Muscle of leg (tissue), 16 donors: ENCODE data around the gene TM4SF1. TPM values are rescaled to one million over a fixed set of nuclear protein-coding genes. Genes with fewer than 3 reads are reported as not detected.

ENCODE experiments used
- DNase-seq: peaks from one replicate; pipeline ENCODE4 v3.0.0; 2013
- H3K27ac ChIP-seq: one replicate; pipeline ENCODE4 v1.5.1; 2013; ENCODE audit warnings: mild to moderate bottlenecking, low read length, control low read depth
- H3K27me3 ChIP-seq: one replicate; pipeline ENCODE4 v1.6.1; 2013; ENCODE audit warnings: low read length; ENCODE audit not compliant: control insufficient read depth, insufficient read depth
- H3K36me3 ChIP-seq: one replicate; pipeline ENCODE4 v1.6.1; 2013; ENCODE audit warnings: low read length; ENCODE audit not compliant: control insufficient read depth, insufficient read depth
- H3K4me1 ChIP-seq: one replicate; pipeline ENCODE4 v1.6.1; 2013; ENCODE audit warnings: low read length; ENCODE audit not compliant: control insufficient read depth, insufficient read depth
- H3K4me3 ChIP-seq: one replicate; pipeline ENCODE4 v1.5.1; 2013; ENCODE audit warnings: low read length, control low read depth
- H3K9me3 ChIP-seq: replicated peaks from 2 replicates; pipeline ENCODE4 v1.6.1; 2013; ENCODE audit warnings: low read depth, low read length; ENCODE audit not compliant: control insufficient read depth
- WGBS: methylation state at CpG from one replicate; pipeline ENCODE4 v1.1.5; 2013; ENCODE audit warnings: missing lambda C conversion rate; ENCODE audit not compliant: insufficient coverage; 5-methylcytosine and 5-hydroxymethylcytosine counted together
- long read RNA-seq, 11 donors: transcript quantifications; one replicate each; lab custom pipeline, GENCODE V29; 2026
- polyA plus RNA-seq, 8 donors: library from polyadenylated mRNA; unstranded; fragments of 120-200 nt; gene quantifications; one replicate each; pipeline versions ENCODE4 v1.2.1 to v1.2.3, GENCODE V29; 2013; ENCODE audit warnings: inconsistent platforms in 1 of 8, low replicate concordance in 1 of 8; ENCODE audit not compliant: insufficient read length in 8 of 8, insufficient read depth in 1 of 8
- total RNA-seq: library from RNA; stranded (reverse); fragments of 120-200 nt; gene quantifications from one replicate; pipeline ENCODE4 v1.2.4, GENCODE V29; 2013

Gene TM4SF1
- 43.4 TPM for total RNA-seq
- polyA plus RNA-seq = 10 to 100 TPM; 32.8 to 57.2 (median 38.4) TPM
- long read RNA-seq, donor 1, transcript TM4SF1-201 (5 exons, 1,771 nt) = major isoform, 10 of 10 reads
- long read RNA-seq, donor 1, partial matches to known transcripts = 0 of 10 reads
- long read RNA-seq, donor 1, other reads (novel, unspliced or antisense) = 0 of 10 reads
- long read RNA-seq, donor 2, transcript TM4SF1-201 (5 exons, 1,771 nt) = major isoform, 5 of 5 reads
- long read RNA-seq, donor 2, partial matches to known transcripts = 0 of 5 reads
- long read RNA-seq, donor 2, other reads (novel, unspliced or antisense) = 0 of 5 reads
- long read RNA-seq, donor 3, transcript TM4SF1-201 (5 exons, 1,771 nt) = major isoform, 21 of 22 reads
- long read RNA-seq, donor 3, partial matches to known transcripts = 0 of 22 reads
- long read RNA-seq, donor 3, other reads (novel, unspliced or antisense) = 0 of 22 reads
- long read RNA-seq, donor 4, transcript TM4SF1-201 (5 exons, 1,771 nt) = major isoform, 15 of 15 reads
- long read RNA-seq, donor 4, partial matches to known transcripts = 0 of 15 reads
- long read RNA-seq, donor 4, other reads (novel, unspliced or antisense) = 0 of 15 reads
- long read RNA-seq, donor 5, transcript TM4SF1-201 (5 exons, 1,771 nt) = major isoform, 61 of 69 reads
- long read RNA-seq, donor 5, partial matches to known transcripts = 5 of 69 reads
- long read RNA-seq, donor 5, other reads (novel, unspliced or antisense) = 0 of 69 reads
- long read RNA-seq, donor 6, transcript TM4SF1-201 (5 exons, 1,771 nt) = major isoform, 45 of 45 reads
- long read RNA-seq, donor 6, partial matches to known transcripts = 0 of 45 reads
- long read RNA-seq, donor 6, other reads (novel, unspliced or antisense) = 0 of 45 reads
- long read RNA-seq, donor 7, transcript TM4SF1-201 (5 exons, 1,771 nt) = major isoform, 31 of 31 reads
- long read RNA-seq, donor 7, partial matches to known transcripts = 0 of 31 reads
- long read RNA-seq, donor 7, other reads (novel, unspliced or antisense) = 0 of 31 reads
- long read RNA-seq, donor 8, transcript TM4SF1-201 (5 exons, 1,771 nt) = major isoform, 47 of 47 reads
- long read RNA-seq, donor 8, partial matches to known transcripts = 0 of 47 reads
- long read RNA-seq, donor 8, other reads (novel, unspliced or antisense) = 0 of 47 reads
- long read RNA-seq, donor 9, transcript TM4SF1-201 (5 exons, 1,771 nt) = major isoform, 19 of 19 reads
- long read RNA-seq, donor 9, partial matches to known transcripts = 0 of 19 reads
- long read RNA-seq, donor 9, other reads (novel, unspliced or antisense) = 0 of 19 reads
- long read RNA-seq, donor 10, transcript TM4SF1-201 (5 exons, 1,771 nt) = major isoform, 48 of 49 reads
- long read RNA-seq, donor 10, partial matches to known transcripts = 0 of 49 reads
- long read RNA-seq, donor 10, other reads (novel, unspliced or antisense) = 0 of 49 reads
- long read RNA-seq, donor 11, transcript TM4SF1-201 (5 exons, 1,771 nt) = major isoform, 31 of 31 reads
- long read RNA-seq, donor 11, partial matches to known transcripts = 0 of 31 reads
- long read RNA-seq, donor 11, other reads (novel, unspliced or antisense) = 0 of 31 reads

- peak; percentile 82 for DNase-seq
- peak within 1 kb of the TSS; percentile 35 for H3K4me3 ChIP-seq
- peak within 1 kb of the TSS; percentile 88 for H3K27ac ChIP-seq
- no peaks in the 10 kb centered on the region for H3K9me3 ChIP-seq
- WGBS = 26% methylated on average over 10 of the region's 15 CpGs
- peaks cover 6% of the 10 kb centered on the region for H3K4me1 ChIP-seq
- no peaks in the 10 kb centered on the region for H3K27me3 ChIP-seq
- no peaks in the 10 kb centered on the region for H3K36me3 ChIP-seq
Measured at GRCh38 chr3:149377408-149378364, at the start of gene TM4SF1. Gene TM4SF1 (minus strand): TSS chr3:149377649. CDS start chr3:149377547, 102 bp downstream.

- H3K9me3 ChIP-seq = no peaks in the 10 kb centered on the region
- no peak for DNase-seq
- no peaks in the 10 kb centered on the region for H3K4me1 ChIP-seq
- H3K27me3 ChIP-seq = no peaks in the 10 kb centered on the region
- H3K4me3 ChIP-seq = no peak overlapping the region
- H3K27ac ChIP-seq = no peak overlapping the region
- H3K36me3 ChIP-seq = no peaks in the 10 kb centered on the region
- no CpG with 5 or more reads among the region's 2 CpGs for WGBS
Measured at GRCh38 chr3:149426325-149426724, 48.9 kb upstream of the TM4SF1 start.

- WGBS = no CpG with 5 or more reads among the region's 2 CpGs
- no peaks in the 10 kb centered on the region for H3K36me3 ChIP-seq
- H3K4me3 ChIP-seq = no peak overlapping the region
- peak; percentile 60 for DNase-seq
- H3K4me1 ChIP-seq = no peaks in the 10 kb centered on the region
- H3K9me3 ChIP-seq = no peaks in the 10 kb centered on the region
- H3K27ac ChIP-seq = peak overlapping the region; percentile 26
- no peaks in the 10 kb centered on the region for H3K27me3 ChIP-seq
Measured at GRCh38 chr3:149424918-149425317, 47.5 kb upstream of the TM4SF1 start.

- Histone ChIP-seq H3K27ac (no peak overlapping the region), H3K9me3 (no peaks in the 10 kb centered on the region), H3K27me3 (no peaks in the 10 kb centered on the region), H3K4me3 (no peak overlapping the region), H3K36me3 (no peaks in the 10 kb centered on the region), H3K4me1 (no peaks in the 10 kb centered on the region)
- WGBS = no CpG with 5 or more reads among the region's 2 CpGs
- DNase-seq = no peak
Measured at GRCh38 chr3:149421764-149422163, 44.3 kb upstream of the TM4SF1 start.

GRCh38 chr3:149419816-149420215 lies 42.4 kb upstream of the TM4SF1 start:
- no CpG with 5 or more reads among the region's 4 CpGs for WGBS
- H3K27ac ChIP-seq = no peak overlapping the region
- no peaks in the 10 kb centered on the region for H3K4me1 ChIP-seq
- no peaks in the 10 kb centered on the region for H3K9me3 ChIP-seq
- no peaks in the 10 kb centered on the region for H3K27me3 ChIP-seq
- H3K4me3 ChIP-seq = no peak overlapping the region
- no peaks in the 10 kb centered on the region for H3K36me3 ChIP-seq
- DNase-seq = no peak

DNA sequence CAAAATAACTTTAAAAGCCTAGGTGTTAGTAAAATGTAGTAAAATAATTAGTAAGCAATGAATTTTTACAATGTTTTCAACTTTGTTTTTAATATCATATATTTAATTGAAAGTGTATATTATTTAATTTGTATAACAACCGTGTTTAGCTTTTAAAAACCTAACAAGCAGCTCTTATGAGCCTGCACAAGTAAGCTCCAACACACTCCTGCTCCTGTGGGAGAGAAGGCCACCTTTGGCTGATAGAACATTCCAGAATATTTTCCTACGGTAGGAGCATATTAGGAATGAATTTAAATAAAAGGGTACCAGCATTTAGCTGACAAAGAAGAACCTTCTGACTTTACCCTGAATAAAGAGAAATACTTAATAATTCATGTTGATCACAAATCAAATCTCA lies 40.3 kb upstream of the TM4SF1 start:
- Histone ChIP-seq H3K4me3 (no peak overlapping the region), H3K27ac (no peak overlapping the region), H3K27me3 (no peaks in the 10 kb centered on the region), H3K36me3 (no peaks in the 10 kb centered on the region), H3K4me1 (no peaks in the 10 kb centered on the region), H3K9me3 (no peaks in the 10 kb centered on the region)
- WGBS = no CpG with 5 or more reads among the region's 2 CpGs
- no peak for DNase-seq

DNA sequence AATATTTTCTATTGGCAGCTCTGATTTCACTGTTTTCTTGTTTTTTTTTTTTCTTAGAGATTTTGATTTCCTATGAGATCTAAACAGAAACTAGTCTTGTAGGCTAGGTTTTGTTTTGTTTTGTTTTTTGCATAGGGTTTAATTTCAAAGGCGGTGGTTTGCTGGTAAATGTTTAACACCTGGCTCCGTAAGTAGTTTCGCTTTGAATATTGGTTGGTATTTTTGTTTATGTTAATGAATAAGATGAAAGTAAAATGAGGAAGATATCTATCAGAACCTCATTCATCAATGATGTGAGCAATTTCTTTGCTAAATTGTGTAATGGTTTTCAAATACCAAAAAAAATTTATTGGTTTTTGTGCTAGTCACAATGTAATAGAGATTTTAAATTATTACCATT lies 39.7 kb upstream of the TM4SF1 start:
- no peak for DNase-seq
- no peaks in the 10 kb centered on the region for H3K36me3 ChIP-seq
- H3K27me3 ChIP-seq = no peaks in the 10 kb centered on the region
- H3K9me3 ChIP-seq = no peaks in the 10 kb centered on the region
- H3K4me1 ChIP-seq = no peaks in the 10 kb centered on the region
- no peak overlapping the region for H3K27ac ChIP-seq
- H3K4me3 ChIP-seq = no peak overlapping the region
- WGBS = no CpG with 5 or more reads among the region's 3 CpGs

DNA sequence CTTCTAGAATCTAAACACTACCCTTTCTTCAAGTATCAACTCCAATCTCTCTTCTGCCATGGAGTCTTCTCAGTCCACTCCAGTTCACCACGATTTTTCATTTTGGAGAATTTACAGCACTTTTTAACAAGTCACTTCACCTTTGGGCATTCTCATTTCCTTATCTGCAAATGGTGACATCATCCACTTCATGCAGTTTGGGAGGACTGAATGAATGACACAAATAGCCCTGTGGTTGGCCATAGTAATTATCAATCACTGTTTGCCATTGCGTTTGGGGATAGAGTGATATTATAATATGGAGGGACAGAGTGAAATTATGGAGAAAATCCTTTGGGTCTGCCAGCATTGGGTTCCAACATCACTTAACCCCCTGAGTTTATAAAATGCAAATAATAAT lies 38.0 kb upstream of the TM4SF1 start:
- Histone ChIP-seq H3K9me3 (no peaks in the 10 kb centered on the region), H3K4me1 (no peaks in the 10 kb centered on the region), H3K36me3 (no peaks in the 10 kb centered on the region), H3K27ac (no peak overlapping the region), H3K4me3 (no peak overlapping the region), H3K27me3 (no peaks in the 10 kb centered on the region)
- 67% methylated on average over 1 of the region's 2 CpGs for WGBS
- DNase-seq = no peak
